Measurements from ENCODE around the gene SOWAHD. TPM values are rescaled to one million over a fixed set of nuclear protein-coding genes. Genes with fewer than 3 reads are reported as not detected.

SOWAHD gene
- polyA plus RNA-seq, 3 donors: 3.8 to 7.4 (median 4.0) TPM

DNA sequence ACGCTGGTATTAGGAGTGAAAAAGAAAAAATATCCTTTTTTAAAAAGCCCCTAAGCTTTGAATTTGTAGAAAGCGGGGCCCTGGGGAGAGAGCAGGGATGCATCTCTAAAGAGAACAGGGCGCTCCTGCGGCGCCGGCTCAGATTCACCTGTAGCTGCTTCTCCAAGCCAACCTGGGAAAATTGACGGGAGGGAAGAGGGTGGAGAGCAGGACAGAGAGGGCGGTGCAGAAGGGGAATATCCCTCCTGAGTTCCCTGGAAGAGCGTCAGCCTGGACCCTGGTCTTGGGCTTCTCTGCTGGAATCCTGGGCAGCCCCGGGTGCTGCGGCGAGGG lies 776 bp upstream of the SOWAHD start:
- Histone ChIP-seq H3K9me3 (replicated peaks in 1 of 2; ENCODE audit: control insufficient read depth in 1 of 2, insufficient read depth in 1 of 2, low read length in 2 of 2) (no peaks in the 10 kb centered on the region), H3K36me3 (replicated peaks in 1 of 2; ENCODE audit: control insufficient read depth in 1 of 2, insufficient read depth in 2 of 2, low read length in 2 of 2) (no peaks in the 10 kb centered on the region), H3K27me3 (ENCODE audit: control insufficient read depth in 2 of 2, insufficient read depth in 2 of 2, low read length in 2 of 2) (no peaks in the 10 kb centered on the region), H3K27ac (ENCODE audit: low read depth in 1 of 2, low read length in 2 of 2) (peak overlapping the region; percentile 80 to 83), H3K4me3 (replicated peaks in 1 of 3; ENCODE audit: low read depth in 2 of 3, low read length in 3 of 3) (peak overlapping the region; percentile 62 to 81 (median 64)), H4K20me1 (ENCODE audit: insufficient read depth, low read length) (peaks cover 12% of the 10 kb centered on the region), H3K4me1 (ENCODE audit: control insufficient read depth in 1 of 2, insufficient read depth in 2 of 2, low read length in 2 of 2) (peaks cover 62 to 66% of the 10 kb centered on the region in 2 donors), H3K4me2 (replicated peaks; ENCODE audit: extremely low read depth, low read length, poor library complexity, severe bottlenecking) (peak overlapping the region; percentile 87), H3K9ac (ENCODE audit: insufficient read depth, low read length, poor library complexity, severe bottlenecking) (peak overlapping the region; percentile 70), H2AFZ (ENCODE audit: insufficient read depth, low read depth, low read length, poor library complexity, severe bottlenecking) (peak overlapping the region; percentile 73), H3K79me2 (ENCODE audit: insufficient read depth, low read length) (peaks cover 54% of the 10 kb centered on the region)
- intact Hi-C loops (cut with micrococcal nuclease): loop anchor here in 1 of 2 donors (10.0 kb wide), 1 partner anchor 63 kb away; the partner anchor contains the start of gene SEPTIN6
- 25% methylated on average over 4 of the region's 12 CpGs for WGBS (ENCODE audit: insufficient coverage)
- TF ChIP-seq CTCF (IDR thresholded peaks at IDR 0.05): no peak
- Mint-ChIP-seq H3K27ac (peak overlapping the region in 6 of 7 donors; percentile 0 to 93 (median 86)), H3K9me3 (peaks cover 0 to 6% (median 0%) of the 10 kb centered on the region in 7 donors), H3K4me1 (peaks cover 59% of the 10 kb centered on the region), H3K4me3 (peak overlapping the region; percentile 83 to 93), H3K36me3 (peaks cover 4 to 6% of the 10 kb centered on the region in 2 donors), H3K27me3 (ENCODE audit: low read depth in 3 of 3) (peaks cover 0 to 15% (median 0%) of the 10 kb centered on the region in 3 donors)
- no peak for DNase-seq

- peak overlapping the region; percentile 83 to 91 for H3K4me3 Mint-ChIP-seq
- H3K4me2 ChIP-seq (replicated peaks; ENCODE audit: extremely low read depth, low read length, poor library complexity, severe bottlenecking): peak overlapping the region; percentile 87
- H3K9me3 ChIP-seq (replicated peaks in 1 of 2; ENCODE audit: control insufficient read depth in 1 of 2, insufficient read depth in 1 of 2, low read length in 2 of 2): no peaks in the 10 kb centered on the region
- peaks cover 54% of the 10 kb centered on the region for H3K79me2 ChIP-seq (ENCODE audit: insufficient read depth, low read length)
- H3K4me1 ChIP-seq (ENCODE audit: control insufficient read depth in 1 of 2, insufficient read depth in 2 of 2, low read length in 2 of 2): peaks cover 66% of the 10 kb centered on the region in 2 donors
- intact Hi-C loops (cut with micrococcal nuclease): loop anchor here in 1 of 2 donors (10.0 kb wide), 1 partner anchor 64 kb away; the partner anchor contains the start of gene SEPTIN6
- H3K4me3 ChIP-seq (replicated peaks in 1 of 3; ENCODE audit: low read depth in 2 of 3, low read length in 3 of 3): peak overlapping the region; percentile 62 to 81 (median 64)
- H3K27me3 ChIP-seq (ENCODE audit: control insufficient read depth in 2 of 2, insufficient read depth in 2 of 2, low read length in 2 of 2): no peaks in the 10 kb centered on the region
- H4K20me1 ChIP-seq (ENCODE audit: insufficient read depth, low read length): peaks cover 15% of the 10 kb centered on the region
- 0% methylated on average over 35 of the region's 54 CpGs for WGBS (ENCODE audit: insufficient coverage)
- H3K27me3 Mint-ChIP-seq (ENCODE audit: low read depth in 3 of 3): peaks cover 0 to 16% (median 0%) of the 10 kb centered on the region in 3 donors
- peak in 1 of 3 donors; percentile 21 for DNase-seq
- H3K4me1 Mint-ChIP-seq: peaks cover 70% of the 10 kb centered on the region
- peak overlapping the region; percentile 70 for H3K9ac ChIP-seq (ENCODE audit: insufficient read depth, low read length, poor library complexity, severe bottlenecking)
- no peak for TF ChIP-seq CTCF (IDR thresholded peaks at IDR 0.05)
- H3K36me3 ChIP-seq (replicated peaks in 1 of 2; ENCODE audit: control insufficient read depth in 1 of 2, insufficient read depth in 2 of 2, low read length in 2 of 2): no peaks in the 10 kb centered on the region
- peak overlapping the region in 1 of 2 donors; percentile 74 for H3K27ac ChIP-seq (ENCODE audit: low read depth in 1 of 2, low read length in 2 of 2)
- peak overlapping the region; percentile 73 for H2AFZ ChIP-seq (ENCODE audit: insufficient read depth, low read depth, low read length, poor library complexity, severe bottlenecking)
- H3K9me3 Mint-ChIP-seq: peaks cover 0 to 6% (median 0%) of the 10 kb centered on the region in 7 donors
- peak overlapping the region in 3 of 7 donors; percentile 74 to 85 (median 76) for H3K27ac Mint-ChIP-seq
- peaks cover 4 to 6% of the 10 kb centered on the region in 2 donors for H3K36me3 Mint-ChIP-seq
Observed at GRCh38 chrX:119758731-119759247, 401 bp downstream of the SOWAHD start.
